Measurements from ENCODE around the gene TET2. TPM values are rescaled to one million over a fixed set of nuclear protein-coding genes. Genes with fewer than 3 reads are reported as not detected.

TET2 gene
- total RNA-seq, 3 donors from 2014 or later (not counting 1 experiment from before 2014, with no cell fraction given), result 80.0 to 91.6 (median 82.8) TPM

DNA sequence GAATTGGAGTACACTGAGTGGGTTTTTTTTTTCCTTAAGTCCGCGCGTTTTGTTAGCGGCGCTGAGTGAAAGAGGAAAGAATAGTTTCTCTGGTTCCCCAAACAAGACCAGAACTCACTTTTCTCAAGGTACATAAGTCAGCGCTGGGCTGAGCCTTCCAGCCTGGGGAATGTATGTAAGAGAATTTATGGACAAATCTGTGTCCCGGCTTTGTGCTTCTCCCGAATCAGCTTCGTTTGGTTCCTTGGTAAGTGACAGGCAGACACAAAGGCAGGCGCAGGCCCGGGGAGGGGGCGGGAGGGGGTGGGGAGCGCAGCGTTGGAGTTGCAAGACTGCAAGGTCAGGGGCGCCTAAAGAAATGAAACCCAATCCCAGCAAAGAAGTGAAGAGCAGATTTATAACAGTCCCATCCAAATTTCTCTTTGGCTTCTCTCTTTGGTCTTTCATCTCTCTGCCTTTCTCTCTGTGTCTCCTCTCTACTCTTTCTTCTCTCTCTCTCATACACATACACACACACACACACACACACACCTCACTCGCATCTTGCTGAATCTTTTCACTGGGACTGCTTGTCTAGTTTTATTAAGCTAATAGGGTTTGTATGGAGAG is 981 bp downstream of the TET2 start:
- peaks cover 4% of the 10 kb centered on the region for H3K4me1 ChIP-seq (ENCODE audit: control insufficient read depth, insufficient read depth, low read length)
- DNase-seq (peak in 1 of 2 donors; percentile 46), ATAC-seq (no peak)
- WGBS (ENCODE audit: insufficient coverage), result under 1% methylated on average over 10 of the region's 16 CpGs
- H3K4me3 ChIP-seq (ENCODE audit: low read length), result peak overlapping the region; percentile 67
- H3K27ac ChIP-seq (ENCODE audit: low read length), result peak overlapping the region; percentile 84
- Mint-ChIP-seq H3K9me3 (no peaks in the 10 kb centered on the region), H3K27me3 (ENCODE audit: low read depth in 2 of 2) (no peaks in the 10 kb centered on the region), H3K36me3 (no peaks in the 10 kb centered on the region), H3K4me3 (peak overlapping the region; percentile 96), H3K4me1 (peaks cover 54 to 58% of the 10 kb centered on the region in 2 donors), H3K27ac (peak overlapping the region; percentile 96 to 99)
- H3K36me3 ChIP-seq (ENCODE audit: control insufficient read depth, insufficient read depth, low read length), result no peaks in the 10 kb centered on the region
- H3K9me3 ChIP-seq (ENCODE audit: control insufficient read depth, insufficient read depth, low read length), result no peaks in the 10 kb centered on the region
- TF ChIP-seq, protein P1, sequence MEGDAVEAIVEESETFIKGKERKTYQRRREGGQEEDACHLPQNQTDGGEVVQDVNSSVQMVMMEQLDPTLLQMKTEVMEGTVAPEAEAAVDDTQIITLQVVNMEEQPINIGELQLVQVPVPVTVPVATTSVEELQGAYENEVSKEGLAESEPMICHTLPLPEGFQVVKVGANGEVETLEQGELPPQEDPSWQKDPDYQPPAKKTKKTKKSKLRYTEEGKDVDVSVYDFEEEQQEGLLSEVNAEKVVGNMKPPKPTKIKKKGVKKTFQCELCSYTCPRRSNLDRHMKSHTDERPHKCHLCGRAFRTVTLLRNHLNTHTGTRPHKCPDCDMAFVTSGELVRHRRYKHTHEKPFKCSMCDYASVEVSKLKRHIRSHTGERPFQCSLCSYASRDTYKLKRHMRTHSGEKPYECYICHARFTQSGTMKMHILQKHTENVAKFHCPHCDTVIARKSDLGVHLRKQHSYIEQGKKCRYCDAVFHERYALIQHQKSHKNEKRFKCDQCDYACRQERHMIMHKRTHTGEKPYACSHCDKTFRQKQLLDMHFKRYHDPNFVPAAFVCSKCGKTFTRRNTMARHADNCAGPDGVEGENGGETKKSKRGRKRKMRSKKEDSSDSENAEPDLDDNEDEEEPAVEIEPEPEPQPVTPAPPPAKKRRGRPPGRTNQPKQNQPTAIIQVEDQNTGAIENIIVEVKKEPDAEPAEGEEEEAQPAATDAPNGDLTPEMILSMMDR (IDR thresholded peaks at IDR 0.05), result no peak
- intact Hi-C loops (cut with micrococcal nuclease), result loop anchor here (10.0 kb wide), 3 partner anchors 127 to 1167 kb away; partner anchors contain the start of genes AIMP1 and TBCK
- no peaks in the 10 kb centered on the region for H3K27me3 ChIP-seq (ENCODE audit: control insufficient read depth, insufficient read depth, low read length)

DNA sequence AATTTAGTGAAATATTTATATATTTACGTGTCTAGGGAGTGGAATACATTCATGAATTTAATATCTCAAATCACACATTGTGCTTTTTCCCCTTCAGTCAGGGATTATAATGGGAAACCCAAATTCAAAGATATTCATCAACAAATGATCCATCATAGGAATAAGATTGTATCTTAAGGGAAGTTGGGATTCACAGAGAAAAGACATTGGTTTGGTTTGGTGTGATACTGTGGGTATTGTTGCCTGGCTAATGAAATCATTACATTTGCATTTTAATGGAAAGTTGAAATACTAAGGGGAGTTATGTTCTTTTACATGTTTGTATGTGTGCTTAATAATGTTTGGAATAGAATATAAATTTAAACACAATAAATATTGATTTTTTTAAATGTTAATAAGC is 1.7 kb downstream of the TET2 start:
- H3K27ac ChIP-seq (ENCODE audit: low read length), result no peak overlapping the region
- no peaks in the 10 kb centered on the region for H3K9me3 ChIP-seq (ENCODE audit: control insufficient read depth, insufficient read depth, low read length)
- no peaks in the 10 kb centered on the region for H3K36me3 ChIP-seq (ENCODE audit: control insufficient read depth, insufficient read depth, low read length)
- H3K27me3 Mint-ChIP-seq (ENCODE audit: low read depth in 2 of 2), result no peaks in the 10 kb centered on the region
- H3K27me3 ChIP-seq (ENCODE audit: control insufficient read depth, insufficient read depth, low read length), result no peaks in the 10 kb centered on the region
- intact Hi-C loops (cut with micrococcal nuclease), result loop anchor here (10.0 kb wide), 3 partner anchors 126 to 1166 kb away; partner anchors contain the start of genes AIMP1 and TBCK
- peak overlapping the region; percentile 96 to 99 for H3K27ac Mint-ChIP-seq
- H3K4me3 Mint-ChIP-seq, result peak overlapping the region; percentile 96
- peak overlapping the region; percentile 67 for H3K4me3 ChIP-seq (ENCODE audit: low read length)
- H3K4me1 ChIP-seq (ENCODE audit: control insufficient read depth, insufficient read depth, low read length), result peaks cover 4% of the 10 kb centered on the region
- no peaks in the 10 kb centered on the region for H3K9me3 Mint-ChIP-seq
- no peaks in the 10 kb centered on the region for H3K36me3 Mint-ChIP-seq
- DNase-seq (no peak), ATAC-seq (no peak)
- WGBS (ENCODE audit: insufficient coverage), result no CpG with 5 or more reads among the region's 1 CpG
- H3K4me1 Mint-ChIP-seq, result peaks cover 58 to 64% of the 10 kb centered on the region in 2 donors
- TF ChIP-seq, protein P1 (IDR thresholded peaks at IDR 0.05), result no peak

DNA sequence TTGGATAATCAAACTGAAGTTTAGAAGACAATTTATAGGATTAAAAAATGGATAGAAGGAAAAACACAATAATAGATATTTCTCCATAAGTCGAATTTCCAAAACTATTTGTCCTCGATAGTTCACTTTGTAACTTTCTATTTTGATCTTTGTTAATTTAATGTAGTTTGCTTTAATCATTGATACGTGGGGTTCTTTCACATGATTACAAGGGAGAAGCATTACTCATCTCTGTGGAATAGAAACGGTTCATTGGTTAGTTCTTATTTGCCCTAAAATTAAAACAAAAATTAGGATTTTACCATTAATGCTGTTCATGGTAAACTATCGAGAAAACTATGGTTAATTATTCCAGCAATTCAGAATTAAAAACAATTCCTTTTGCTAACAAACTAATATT is 2.1 kb downstream of the TET2 start:
- intact Hi-C loops (cut with micrococcal nuclease), result loop anchor here (10.0 kb wide), 3 partner anchors 126 to 1166 kb away; partner anchors contain the start of genes AIMP1 and TBCK
- TF ChIP-seq, protein P1 (IDR thresholded peaks at IDR 0.05), result no peak
- peaks cover 4% of the 10 kb centered on the region for H3K4me1 ChIP-seq (ENCODE audit: control insufficient read depth, insufficient read depth, low read length)
- H3K4me3 Mint-ChIP-seq, result peak overlapping the region; percentile 77
- H3K27ac Mint-ChIP-seq, result peak overlapping the region; percentile 48 to 99
- H3K27me3 ChIP-seq (ENCODE audit: control insufficient read depth, insufficient read depth, low read length), result no peaks in the 10 kb centered on the region
- peaks cover 62 to 68% of the 10 kb centered on the region in 2 donors for H3K4me1 Mint-ChIP-seq
- no peaks in the 10 kb centered on the region for H3K36me3 Mint-ChIP-seq
- no peak for ATAC-seq
- no peak overlapping the region for H3K27ac ChIP-seq (ENCODE audit: low read length)
- H3K9me3 ChIP-seq (ENCODE audit: control insufficient read depth, insufficient read depth, low read length), result no peaks in the 10 kb centered on the region
- no peaks in the 10 kb centered on the region for H3K27me3 Mint-ChIP-seq (ENCODE audit: low read depth in 2 of 2)
- WGBS (ENCODE audit: insufficient coverage), result 88% methylated on average over 2 of the region's 5 CpGs
- H3K4me3 ChIP-seq (ENCODE audit: low read length), result no peak overlapping the region
- H3K36me3 ChIP-seq (ENCODE audit: control insufficient read depth, insufficient read depth, low read length), result no peaks in the 10 kb centered on the region
- DNase-seq, result no peak
- H3K9me3 Mint-ChIP-seq, result no peaks in the 10 kb centered on the region
